HG02981 (cell line): ENCODE results near the gene CDC25C.
"Not testable (repeated sequence)": the region's sequence is repeated elsewhere in the genome, so short reads cannot be mapped to it uniquely, and the experiment has no call there.

Source experiments
- ATAC-seq: cut with Tn5 transposase; IDR thresholded peaks from one replicate; pipeline ENCODE4 v1.9.1; 2021; ENCODE audit warnings: mild to moderate bottlenecking, moderate library complexity; ENCODE audit not compliant: unreplicated experiment

The CDC25C gene

DNA sequence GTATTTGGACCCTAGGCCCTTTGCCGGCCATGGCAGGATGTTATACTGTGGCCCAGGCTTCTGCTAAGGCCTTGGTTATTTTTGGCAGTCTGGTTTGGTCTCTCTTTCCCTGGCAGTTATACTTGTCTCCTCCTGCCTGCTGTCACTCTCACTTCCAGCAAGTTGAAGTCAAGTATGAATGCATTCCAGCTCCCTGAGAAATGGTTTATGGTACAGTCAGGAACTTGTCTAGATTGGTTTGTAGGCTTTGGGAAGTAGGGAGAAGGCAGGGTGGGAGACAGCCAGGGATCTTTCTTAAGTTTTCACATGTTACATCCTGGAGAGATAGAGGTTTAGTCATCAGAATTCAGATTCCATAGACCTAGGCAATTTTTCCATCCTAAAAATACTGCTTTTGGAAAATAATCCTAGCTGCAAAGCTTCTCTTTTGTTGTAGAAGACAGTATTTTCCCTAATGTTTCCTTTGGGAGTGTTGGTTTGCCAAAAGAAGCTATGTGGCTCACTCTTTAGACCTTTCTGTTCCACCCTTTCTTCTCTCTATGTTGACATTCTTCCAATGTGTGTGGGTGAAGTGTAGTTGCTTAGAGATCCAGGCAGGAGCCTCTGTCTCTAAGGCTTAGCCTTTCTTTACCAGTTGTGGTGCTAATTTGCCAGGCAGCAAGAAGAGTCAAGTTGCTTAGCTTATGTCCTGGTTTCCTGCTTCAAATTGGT lies 18.4 kb upstream of the CDC25C start:
- no peak for ATAC-seq

DNA sequence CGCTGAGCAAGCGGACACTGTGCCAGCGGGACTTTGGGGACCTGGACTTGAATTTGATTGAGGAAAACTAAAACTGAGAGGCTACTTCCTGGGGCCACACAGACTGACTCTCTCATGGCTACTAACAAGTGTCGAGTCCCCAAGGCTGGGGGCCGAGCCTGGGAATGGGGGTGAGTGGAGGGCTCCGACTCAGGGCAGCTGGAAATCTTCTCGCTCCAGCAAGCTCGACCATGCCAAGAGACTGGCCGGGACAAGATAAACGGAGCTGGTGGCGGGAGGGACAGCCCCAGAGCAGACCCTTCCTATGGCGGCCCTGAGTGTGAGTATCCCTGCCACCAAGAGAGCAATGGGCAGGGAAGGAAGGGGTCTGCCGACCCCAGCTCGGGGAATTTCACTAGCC lies 15.3 kb upstream of the CDC25C start:
- no peak for ATAC-seq

DNA sequence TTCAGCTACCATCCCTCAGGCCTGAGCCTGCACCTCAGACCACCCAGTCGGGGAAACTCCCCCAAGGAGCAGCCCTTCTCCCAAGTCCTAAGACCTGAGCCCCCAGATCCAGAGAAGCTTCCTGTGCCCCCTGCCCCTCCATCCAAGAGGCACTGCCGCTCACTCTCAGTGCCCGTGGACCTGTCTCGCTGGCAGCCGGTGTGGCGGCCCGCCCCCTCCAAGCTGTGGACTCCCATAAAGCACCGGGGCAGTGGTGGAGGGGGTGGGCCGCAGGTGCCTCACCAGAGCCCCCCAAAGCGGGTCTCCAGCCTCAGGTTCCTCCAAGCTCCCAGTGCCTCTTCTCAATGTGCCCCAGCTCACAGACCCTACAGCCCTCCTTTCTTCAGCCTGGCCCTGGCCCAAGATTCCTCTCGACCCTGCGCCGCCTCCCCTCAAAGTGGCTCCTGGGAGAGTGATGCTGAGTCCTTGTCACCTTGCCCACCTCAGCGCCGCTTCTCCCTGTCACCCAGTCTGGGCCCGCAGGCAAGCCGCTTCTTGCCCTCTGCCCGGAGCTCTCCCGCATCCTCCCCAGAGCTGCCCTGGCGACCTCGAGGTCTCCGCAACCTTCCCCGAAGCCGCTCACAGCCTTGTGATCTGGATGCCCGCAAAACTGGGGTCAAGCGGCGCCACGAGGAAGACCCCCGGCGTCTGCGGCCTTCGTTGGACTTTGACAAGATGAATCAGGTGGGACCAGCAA lies 13.5 kb upstream of the CDC25C start:
- ATAC-seq: no peak

DNA sequence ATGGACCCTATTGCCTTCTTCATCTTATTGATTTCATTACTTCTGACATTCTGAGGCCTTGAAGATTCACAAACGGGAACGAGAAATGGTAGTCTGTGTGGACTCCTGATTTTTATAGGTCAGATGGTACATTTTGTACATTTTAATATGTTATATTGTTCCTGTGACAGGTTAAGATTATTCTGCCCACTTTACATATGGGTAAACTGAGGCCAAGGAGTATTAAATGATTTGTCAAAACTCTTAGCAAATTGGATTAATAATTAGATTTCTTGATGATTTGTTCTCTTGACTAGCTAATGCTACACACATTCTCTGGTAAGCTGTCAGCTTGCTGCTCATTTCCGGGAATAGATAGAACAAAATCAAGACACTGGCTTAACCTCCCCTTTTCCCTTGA lies 8.4 kb upstream of the CDC25C start:
- no peak for ATAC-seq

DNA sequence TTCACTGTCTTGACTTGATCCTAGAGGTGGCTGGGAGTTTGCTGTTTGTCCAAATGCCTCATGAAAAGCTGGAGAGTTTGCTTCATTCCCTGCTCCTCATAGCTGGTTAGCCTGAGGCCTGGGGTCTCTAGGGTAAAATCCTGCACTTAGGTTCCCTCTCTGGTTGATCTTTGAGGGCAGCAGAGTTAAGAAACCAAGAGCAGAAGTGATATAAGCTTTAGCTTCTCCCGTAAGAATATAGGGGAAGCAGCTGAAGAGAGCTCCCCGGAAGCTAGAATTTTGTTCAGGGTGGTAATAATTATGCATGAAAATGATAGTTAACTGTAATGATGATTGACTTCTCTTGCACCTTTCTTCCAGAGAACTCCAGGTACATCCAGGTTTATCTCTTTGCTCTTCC lies 7.9 kb upstream of the CDC25C start:
- no peak for ATAC-seq

DNA sequence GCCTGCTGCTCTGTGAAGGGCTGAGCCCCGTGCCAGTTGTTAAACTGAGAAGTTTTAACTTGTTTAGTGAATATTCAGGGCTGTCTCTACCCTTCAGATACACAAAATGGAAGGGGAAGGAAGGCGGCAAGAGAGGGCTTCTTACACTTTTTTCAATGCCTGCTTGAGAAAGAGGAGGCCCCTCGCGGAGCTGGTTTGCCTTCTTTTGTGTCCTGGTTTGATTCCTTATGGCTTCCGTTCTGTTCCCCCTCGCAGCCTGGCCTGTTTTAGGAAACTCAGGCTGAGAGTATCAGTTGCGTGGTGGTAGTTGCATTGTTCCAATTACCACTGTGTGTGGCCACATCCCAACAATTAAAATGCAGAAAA lies 7.5 kb upstream of the CDC25C start:
- ATAC-seq: no peak

DNA sequence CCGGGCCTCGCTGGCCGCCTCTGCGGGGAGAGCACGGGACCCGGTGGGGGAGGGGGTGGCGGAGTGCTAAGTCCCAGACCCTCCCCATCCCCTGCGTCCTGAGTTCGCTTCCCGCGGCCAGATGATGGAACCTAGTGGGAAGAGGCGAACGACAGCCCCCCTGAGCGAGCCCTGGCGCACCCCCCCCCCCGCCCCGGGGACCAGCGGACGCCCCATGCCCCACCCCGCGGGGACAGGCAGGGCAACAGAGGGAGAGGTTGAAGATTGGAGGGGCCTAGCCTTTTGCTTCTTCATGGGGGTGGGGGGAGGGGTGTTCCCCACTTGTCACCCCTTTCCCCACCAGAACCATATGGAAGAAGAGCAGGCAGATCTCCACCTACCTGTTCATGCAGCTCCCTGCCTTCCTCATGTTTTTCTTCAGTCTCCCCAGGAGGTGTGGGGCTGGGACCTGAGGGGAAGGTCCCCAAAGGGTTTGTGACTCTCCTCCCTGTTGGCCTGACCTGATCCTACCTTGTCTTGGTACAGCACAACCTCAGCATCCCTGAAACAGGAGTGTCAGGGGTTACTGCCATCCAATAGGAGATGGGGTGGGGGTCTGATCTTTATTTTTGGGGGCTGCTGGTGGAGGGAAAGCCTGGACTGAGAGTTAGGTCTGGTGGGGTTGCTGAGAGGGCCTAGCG lies 6.9 kb upstream of the CDC25C start:
- no peak for ATAC-seq

DNA sequence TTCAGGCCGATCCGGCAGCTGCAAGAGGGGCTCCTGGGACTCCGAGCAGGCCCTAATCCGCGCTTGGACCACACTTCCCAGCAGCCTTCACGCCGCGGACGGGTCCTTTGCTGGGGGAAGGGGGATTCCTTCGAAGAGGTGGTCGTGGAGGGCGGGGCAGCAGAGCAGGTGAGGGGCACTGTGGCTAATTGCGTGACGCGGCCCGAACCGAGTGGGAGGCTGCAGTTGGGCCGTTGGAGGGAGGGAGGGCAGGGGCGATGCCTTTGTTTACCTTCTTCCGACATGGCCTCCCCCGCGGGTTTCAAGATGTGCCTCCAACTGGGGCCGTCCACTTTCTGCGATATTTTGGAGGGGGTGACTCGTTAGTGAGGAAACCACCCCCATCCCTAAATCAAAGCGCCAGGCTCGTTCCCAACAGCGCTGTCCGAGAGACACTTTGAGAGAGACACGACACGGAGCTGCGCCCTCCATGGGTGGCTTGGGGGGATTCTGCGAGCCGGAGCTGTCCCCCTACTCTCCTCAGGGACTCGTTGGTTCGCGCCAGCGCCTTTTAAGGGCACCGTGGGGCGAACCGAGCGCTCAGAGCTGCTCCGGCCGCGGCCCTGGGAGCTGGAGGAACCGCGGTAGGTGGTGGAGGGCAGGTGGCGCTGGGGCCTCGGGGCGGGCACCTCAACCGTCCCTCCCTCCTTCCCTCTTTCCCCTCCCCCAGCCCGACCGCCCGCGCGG lies 6.2 kb upstream of the CDC25C start, which contains the start of gene FAM53C:
Gene FAM53C (plus strand): TSS at position 582 of the 726 bp plus-strand sequence. CDS start 3,070 bp downstream, outside the sequence.
- ATAC-seq: peak; percentile 80

DNA sequence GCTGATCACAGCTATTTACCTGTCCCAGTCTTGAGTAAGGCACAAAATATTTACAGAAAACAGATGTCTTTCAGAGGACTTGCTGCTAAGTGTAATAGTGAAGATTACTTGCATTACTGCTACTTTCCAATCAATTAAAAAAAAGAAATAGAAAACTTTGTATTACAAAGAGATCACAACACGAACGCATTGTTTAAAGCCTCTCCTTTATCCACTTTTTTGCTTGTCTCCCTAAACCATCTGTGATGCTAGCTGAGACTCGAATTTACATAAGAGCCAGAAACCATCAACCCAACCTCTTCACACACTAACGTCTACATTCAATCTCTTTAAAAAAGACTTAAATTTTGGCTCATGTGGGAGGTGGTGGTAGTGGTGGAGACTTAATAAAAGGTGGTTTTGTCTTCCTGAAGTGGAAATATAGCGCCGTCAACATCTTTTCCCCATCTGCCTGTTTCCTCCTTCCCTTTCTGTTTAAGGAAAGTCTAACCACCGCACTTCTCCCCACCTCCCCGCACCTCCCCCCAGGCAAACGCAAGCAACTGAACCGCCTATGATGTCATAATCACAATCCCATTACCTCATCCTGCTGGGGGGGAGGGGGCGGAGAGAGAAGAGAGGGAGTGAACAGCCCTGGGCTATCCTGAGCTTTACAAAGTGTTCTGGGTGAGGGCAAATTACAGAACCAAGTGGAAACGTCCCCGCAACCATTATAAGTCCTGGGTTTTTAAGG lies 5.5 kb upstream of the CDC25C start:
- peak; percentile 19 for ATAC-seq

DNA sequence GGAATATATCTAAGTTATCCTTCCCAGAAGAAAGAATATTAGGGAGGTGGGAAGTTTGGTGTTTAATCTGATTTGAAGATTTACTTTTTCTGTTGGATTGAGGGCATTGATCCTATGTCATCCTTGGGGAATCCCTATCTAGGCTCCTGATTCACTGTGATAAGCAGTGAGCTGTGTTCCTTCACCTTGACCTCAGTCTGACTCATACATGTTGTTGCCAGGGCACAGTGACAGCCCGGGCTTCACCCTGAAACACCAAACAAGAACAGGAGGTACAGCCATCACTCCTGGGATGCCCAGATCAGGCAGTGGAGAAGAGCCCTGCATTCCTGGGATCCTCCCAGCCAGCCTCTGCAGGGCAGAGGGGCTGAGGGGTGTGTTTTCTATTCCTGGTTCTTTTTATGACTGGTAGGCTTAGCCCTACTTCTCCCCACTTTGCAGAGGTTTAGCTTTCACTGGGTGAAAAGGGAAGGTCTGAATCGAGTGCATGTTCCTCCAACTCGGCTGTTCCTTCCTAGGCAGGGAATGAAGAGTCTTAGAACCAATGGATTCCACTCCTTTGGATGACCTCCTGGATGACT lies 3.4 kb upstream of the CDC25C start:
- ATAC-seq: no peak

DNA sequence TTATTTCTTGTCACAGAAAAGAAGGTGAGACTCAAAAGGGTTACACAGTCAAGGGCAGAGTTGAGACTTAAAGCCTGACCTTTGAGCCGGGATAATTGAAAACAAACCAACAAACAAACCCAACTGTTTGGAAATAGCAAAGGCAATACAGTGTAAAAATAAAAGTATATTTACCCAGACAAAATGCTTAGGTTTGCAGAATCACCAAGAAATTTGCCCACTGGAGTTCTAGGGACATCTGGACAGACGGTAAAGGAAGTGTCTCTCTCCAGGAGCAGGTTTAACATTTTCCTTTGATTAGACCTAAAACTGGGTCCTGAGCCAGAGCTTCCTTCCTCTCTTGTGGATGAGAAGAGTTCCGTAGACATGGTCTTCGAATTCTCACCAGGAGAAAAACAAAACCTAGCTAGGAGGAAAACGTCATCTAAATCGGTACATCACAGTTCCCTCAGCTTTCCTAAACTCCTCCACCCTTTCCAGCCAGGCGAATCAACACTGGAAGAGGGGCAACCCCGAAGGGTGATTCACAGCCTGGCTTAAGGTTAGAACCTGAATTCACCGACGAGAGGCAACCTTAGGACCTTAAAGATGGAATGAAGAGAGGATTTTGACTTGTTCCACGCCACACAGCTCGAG lies 673 bp downstream of the CDC25C start:
- ATAC-seq: no peak

DNA sequence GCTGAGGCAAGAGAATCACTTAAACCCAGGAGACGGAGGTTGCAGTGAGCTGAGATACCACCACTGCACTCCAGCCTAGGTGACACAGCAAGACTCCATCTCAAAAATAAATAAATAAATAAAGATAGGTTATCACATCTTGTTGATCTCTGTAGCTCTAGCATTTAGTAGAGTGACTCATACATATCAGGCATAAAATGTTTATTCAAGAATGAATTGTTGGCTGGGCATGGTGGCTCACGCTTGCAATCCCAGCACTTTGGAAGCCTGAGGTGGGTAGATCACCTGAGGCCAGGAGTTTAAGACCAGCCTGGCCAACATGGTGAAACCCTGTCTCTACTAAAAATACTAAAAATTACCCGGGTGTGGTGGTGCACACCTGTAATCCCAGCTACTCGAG lies 13.4 kb downstream of the CDC25C start:
- ATAC-seq: not testable (repeated sequence)

DNA sequence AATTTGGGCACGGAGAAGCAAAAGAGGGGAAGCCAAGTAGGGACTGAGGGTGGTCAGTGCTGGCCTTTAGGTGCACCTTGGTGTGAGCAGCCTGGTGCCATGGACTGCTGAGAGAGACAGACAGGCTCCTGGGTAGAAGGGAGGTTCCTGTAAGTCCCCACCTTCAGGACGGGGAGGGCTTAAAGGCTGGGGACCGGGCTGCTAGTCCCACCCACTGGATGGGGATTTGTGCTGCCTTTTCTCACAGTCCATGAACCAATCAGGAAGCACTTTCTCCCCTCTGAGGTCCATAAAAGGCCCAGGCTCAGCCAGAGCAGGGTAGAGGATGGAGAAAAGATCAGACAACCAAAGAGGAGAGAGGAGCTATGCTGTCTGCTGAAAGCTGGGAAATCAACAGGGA lies 15.2 kb downstream of the CDC25C start:
- no peak for ATAC-seq

DNA sequence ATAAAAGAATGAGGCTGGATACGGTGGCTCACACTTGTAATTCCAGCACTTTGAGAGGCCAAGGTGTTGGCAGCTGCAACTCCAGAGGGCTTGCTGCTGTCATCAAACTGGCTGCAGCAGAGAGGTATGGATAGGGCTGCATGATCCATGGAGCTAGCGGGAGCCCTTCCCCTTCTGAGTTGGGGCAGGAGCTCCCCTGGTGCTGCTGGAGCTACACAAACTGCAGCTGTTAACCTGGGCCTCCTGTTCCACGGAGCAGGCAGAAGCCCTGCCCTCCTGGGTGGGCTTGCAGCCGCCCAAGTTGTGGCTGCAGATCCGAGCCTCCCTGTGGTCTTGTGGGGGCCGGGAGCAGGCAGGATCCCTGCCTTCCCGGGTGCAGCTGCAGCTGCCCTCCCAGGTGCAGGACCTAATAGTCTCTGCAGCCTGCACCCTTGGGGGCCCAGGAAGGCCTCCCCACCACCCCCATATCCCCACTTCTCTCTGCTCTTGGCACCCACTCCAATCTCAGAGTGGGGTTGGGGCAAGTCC lies 15.8 kb downstream of the CDC25C start:
- ATAC-seq: no peak

DNA sequence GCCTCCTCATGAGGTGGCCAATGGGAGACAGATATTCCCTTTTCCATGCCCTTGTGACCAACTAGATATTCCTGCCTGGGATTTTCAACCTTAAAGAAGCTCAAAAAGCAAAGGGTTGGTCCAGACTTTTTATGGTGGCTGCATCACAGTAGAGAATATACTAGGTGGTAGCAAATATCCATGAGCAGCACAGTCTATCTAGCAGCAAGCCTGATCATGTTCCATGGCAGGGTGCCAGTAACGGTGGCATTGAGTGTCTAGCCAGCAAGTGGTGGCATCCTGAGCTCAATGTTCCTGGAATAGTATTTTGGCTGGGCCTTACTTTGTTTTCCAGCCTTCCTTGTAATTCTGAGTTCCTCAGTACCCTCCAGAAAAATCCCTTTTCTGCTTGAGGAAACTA lies 25.8 kb downstream of the CDC25C start:
- ATAC-seq: no peak

DNA sequence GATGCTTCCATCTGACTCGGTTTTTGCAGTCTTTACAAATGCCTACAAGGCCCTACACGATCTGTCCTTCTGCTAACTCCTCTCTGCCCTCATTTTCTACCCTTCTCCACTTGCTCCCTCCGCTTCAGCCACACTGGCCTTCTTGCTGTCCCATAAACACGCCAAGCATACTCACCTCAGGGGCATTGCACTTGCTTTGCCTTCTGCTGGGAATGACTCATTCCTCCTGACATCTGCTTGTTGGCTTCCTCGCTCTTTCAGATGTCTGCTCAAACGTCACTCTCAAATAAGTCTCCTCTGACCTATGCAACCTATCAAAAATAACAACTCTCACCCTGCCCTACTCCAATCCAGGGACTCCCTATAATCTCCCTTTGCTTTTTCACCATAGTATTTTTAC lies 28.2 kb downstream of the CDC25C start:
- no peak for ATAC-seq

DNA sequence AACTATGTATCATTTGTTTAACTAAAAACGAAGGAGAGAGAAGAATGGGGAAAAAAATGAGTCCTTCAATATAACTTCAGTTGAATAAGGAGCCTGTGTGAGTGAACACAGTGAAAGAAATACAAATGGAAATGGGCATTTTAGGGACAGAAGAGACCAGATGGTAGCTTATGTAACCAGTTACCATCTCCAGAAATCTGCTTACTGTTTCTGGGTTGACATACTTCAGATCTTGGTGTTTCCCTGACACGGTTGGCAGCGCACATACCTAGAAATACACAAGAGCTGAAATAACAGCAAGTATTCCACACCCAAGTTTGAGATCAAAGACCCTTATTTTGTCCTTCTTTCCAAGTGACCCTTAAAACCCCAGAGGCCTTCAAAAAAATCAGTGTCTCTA lies 42.3 kb downstream of the CDC25C start:
- ATAC-seq: no peak

DNA sequence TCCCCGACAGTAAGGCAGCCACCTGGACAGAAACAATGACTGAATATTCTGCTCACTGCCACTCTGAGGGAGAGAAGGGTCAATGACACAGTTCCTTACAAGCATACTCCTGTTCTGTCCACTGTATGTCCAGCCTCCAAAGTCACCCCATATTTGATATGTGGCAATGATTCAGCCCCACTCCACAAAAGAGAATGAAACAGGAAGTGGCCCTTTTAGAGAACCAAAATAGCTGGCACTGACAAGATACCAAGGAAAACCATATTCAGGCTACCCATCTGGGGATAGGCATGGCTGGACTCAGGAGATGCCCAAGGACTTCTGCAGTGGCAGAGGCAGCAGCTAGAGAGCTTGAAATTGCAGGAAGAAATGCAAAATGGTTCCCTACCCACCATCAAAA lies 44.4 kb downstream of the CDC25C start:
- no peak for ATAC-seq

DNA sequence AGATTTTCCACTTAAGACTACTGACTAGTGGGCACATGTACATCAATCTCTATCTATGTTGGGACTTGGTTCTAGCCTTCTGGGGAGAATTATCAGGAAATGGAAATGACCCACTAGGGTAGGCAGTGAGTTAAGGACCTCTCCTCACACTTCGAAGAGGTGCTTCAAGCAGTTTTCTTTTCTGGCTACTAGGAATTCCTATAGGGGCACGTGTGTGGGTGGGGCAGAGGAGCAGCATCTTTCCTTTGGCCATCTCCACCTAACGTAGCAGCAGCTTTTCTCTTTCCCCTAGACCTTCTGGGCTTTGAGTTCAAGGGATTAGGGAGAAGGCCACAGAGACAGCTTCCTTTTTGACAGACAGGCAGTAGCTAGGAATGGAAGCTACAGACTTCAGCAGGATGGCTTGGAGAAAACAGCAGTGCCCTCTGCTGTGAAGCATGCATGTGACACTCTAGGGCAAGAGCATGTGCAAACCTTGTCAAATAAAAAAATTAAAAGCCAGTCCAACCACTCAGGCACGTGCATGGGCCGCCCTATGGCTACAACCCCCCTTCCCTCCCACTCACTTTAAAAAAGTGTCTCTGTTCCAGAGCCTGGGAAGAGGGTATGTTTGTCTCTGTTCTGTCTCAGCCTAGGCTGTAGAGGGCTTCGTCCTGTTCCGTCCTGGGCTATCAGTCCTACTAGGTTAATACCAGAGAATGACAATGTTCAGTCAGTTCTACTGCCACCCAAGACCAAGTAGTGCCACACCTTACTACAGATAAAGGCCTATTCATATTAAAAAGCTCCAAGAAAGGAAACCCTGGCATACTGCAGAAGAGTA lies 48.5 kb downstream of the CDC25C start:
- no peak for ATAC-seq
